A673 (cell line): ENCODE measurements around the gene NSD2.

Source experiments
- EZH2 ChIP-seq: fragments of 200-600 bp; sonication (generic); IDR thresholded peaks from 2 replicates; pipeline ENCODE4 v1.6.1; 2017; ENCODE audit warnings: borderline replicate concordance, low read depth, mild to moderate bottlenecking, mixed read lengths, antibody characterized with exemption, low read length; ENCODE audit not compliant: poor library complexity, severe bottlenecking
- TF ChIP-seq, protein P1 (sequence below): fragments of 300-800, 200-600 bp; sonication (generic); conservative IDR thresholded peaks from 2 replicates; pipeline ENCODE4 v1.5.1; 2017; ENCODE audit warnings: low read depth, mild to moderate bottlenecking, antibody characterized with exemption, low read length, moderate library complexity, mixed read lengths

DNA sequence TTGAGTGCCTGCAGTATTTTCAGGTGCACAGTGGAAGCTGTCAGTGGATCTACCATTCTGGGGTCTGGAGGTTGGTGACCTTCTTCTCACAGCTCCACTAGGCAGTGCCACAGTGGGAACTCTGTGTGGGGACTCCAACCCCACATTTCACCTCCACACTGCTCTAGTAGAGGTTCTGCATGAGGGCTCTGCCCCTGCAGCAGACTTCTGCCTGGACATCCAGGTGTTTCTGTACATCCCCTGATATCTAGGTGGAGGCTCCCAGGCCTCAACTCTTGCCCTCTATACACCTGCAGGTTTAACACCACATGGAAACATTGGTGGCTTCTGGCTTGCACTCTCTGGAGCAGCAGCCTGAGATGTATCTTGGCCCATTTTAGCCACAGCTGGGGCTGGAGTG lies 154.6 kb downstream of the NSD2 start:
- TF ChIP-seq, protein P1, sequence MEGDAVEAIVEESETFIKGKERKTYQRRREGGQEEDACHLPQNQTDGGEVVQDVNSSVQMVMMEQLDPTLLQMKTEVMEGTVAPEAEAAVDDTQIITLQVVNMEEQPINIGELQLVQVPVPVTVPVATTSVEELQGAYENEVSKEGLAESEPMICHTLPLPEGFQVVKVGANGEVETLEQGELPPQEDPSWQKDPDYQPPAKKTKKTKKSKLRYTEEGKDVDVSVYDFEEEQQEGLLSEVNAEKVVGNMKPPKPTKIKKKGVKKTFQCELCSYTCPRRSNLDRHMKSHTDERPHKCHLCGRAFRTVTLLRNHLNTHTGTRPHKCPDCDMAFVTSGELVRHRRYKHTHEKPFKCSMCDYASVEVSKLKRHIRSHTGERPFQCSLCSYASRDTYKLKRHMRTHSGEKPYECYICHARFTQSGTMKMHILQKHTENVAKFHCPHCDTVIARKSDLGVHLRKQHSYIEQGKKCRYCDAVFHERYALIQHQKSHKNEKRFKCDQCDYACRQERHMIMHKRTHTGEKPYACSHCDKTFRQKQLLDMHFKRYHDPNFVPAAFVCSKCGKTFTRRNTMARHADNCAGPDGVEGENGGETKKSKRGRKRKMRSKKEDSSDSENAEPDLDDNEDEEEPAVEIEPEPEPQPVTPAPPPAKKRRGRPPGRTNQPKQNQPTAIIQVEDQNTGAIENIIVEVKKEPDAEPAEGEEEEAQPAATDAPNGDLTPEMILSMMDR: no peak
- TF ChIP-seq EZH2: no peak
